Hematopoietic multipotent progenitor cell treated with erythropoietin and hydrocortisone succinate and interleukin-3 and kit ligand, for 6 days (in vitro differentiated cells): ENCODE data around the gene EP400.
A peak's percentile ranks its signal among the peaks of the same experiment; 100 is the strongest.
"Not testable (repeated sequence)": the region's sequence is repeated elsewhere in the genome, so short reads cannot be mapped to it uniquely, and the experiment has no call there.

Source experiments
- DNase-seq: peaks from one replicate; pipeline ENCODE4 v3.0.0-alpha.2; 2015

EP400 gene

GRCh38 chr12:132021031-132021871, 71.5 kb downstream of the EP400 start:
- no peak for DNase-seq

DNA sequence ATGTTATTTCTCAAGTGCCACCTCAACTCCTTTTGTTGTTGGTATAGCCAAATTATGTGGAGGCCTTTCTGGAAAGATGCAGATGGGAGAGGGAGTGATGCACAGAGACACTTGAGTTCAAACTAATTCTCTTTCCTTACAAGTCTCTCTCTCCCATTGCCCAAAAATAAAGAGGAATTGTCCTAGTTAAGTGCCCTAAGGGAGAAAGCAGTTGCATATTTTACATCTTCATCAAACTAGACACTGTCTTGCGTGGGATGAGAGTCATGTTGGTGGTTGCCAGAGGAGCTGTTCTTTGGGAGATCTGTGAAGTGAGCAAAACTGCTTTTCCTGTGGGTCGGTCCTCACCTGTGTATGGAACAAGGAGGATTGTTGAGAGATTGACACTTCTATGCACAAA, 72.2 kb downstream of the EP400 start:
- DNase-seq = no peak

- DNase-seq = no peak
These were observed 73.9 kb downstream of the EP400 start for GRCh38 chr12:132023658-132024057.

GRCh38 chr12:132024758-132025157, 75.0 kb downstream of the EP400 start:
- peak; percentile 12 for DNase-seq

GRCh38 chr12:132025526-132025925, 75.8 kb downstream of the EP400 start:
- DNase-seq = no peak

- DNase-seq = no peak
These were observed 76.5 kb downstream of the EP400 start for GRCh38 chr12:132026061-132026795.

DNA sequence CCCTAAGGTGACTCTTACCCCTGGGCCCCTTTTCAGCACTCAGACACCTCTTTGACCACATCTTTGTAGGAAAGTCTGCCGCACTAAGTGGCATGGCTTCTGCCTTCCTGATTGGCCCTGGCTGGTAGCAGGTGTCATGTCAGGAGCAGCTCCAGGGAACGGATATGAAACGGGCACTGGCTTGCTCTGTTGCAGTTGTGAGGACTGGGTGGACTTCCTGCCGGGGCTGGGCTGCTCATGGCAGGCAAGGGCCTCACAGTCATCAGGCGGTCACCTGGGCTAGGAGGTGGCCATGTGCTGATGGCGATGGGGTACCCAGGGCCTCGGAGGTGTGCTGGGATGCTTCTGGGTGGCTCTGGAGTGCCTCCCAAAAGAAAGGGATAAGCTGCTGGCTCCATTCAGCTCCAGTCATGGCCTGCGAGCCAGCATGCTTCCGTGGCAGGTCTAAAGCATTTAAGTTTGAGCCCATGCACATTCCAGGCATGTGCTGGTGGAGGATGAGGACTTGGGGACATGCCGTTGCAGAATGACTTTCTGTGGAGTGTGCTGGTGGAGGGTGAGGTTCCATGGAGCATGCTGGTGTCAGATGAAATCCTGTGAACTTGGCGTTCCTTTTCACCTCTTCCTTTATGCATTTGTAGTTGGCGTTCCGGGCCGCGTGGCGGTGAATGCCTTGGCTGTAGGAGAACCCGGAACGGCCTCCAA, 77.2 kb downstream of the EP400 start:
- DNase-seq = no peak

DNA sequence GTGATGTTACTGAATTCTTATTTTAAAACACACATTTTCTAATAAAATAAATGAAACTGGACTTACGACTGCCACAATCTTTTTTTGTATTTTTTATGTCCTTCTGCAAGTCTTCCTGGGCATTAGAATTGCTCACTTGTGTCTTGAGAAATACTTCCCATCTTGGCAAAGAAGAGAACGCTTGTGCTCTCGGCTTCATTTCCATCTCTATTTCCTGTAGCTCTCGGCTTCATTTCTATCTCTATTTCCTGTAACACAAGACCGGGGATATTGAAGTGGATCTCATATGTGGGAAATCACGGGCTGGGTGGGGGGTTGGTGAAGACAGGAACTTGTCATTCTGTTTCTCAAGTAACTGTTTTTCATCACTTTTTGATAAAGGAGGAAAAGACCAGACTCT, 77.9 kb downstream of the EP400 start:
- DNase-seq = no peak

DNA sequence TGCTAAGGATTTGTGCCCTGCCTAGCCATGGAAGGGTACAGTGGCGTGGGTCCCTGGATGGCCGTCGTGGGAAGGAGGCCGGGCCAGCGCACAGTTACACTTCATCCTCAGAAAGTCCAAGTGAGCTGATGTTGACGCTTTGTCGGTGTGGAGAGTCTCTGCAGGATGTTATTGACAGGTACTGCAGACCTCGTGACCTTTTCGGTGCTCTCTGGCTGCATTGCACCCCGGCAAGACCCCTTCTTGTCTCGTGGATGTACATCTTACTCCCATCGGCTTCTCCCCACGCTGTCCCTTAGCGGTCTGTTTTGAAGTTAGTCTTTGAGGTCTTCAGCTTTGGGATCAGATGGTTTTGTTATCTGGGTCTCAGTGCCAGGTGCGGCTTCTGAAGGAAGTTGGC, 78.4 kb downstream of the EP400 start:
- no peak for DNase-seq

- DNase-seq = no peak
These were observed 80.0 kb downstream of the EP400 start for GRCh38 chr12:132029503-132030300.

DNA sequence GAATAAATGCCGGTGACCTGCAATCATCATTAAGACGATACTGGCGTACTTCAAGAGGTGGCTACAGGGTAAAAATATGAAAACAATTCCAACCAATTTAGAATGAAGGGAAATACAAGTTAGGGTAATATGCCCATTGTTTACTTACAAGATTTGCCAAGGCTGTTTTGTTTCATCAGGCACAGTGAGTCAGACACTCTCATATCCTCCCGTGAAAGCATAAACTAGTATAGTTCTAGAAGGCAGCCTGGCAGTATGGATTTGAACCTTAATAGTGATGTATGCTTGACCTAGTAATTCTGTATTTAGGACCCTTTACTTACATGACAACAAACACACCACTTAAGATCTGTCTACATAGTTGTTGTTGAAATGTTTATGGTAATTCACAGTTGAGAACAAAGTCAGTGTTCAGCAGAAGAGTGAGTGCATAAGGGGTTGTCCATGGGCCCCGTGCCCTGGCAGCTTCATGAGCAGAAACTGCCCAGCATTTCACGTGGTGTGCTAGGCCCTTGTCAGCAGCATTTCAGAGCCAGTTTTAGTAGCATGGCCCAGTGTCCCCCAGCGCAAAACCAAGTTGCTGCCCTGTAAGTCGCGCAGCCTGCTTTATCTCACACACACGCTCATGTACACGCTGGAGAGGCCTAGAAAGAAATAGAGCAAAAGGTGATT, 80.8 kb downstream of the EP400 start:
- DNase-seq = no peak

GRCh38 chr12:132033627-132034026, 83.9 kb downstream of the EP400 start:
- no peak for DNase-seq

- no peak for DNase-seq
These were observed 86.4 kb downstream of the EP400 start for GRCh38 chr12:132036063-132036683.

GRCh38 chr12:132040906-132041606, 91.3 kb downstream of the EP400 start:
- DNase-seq = no peak

DNA sequence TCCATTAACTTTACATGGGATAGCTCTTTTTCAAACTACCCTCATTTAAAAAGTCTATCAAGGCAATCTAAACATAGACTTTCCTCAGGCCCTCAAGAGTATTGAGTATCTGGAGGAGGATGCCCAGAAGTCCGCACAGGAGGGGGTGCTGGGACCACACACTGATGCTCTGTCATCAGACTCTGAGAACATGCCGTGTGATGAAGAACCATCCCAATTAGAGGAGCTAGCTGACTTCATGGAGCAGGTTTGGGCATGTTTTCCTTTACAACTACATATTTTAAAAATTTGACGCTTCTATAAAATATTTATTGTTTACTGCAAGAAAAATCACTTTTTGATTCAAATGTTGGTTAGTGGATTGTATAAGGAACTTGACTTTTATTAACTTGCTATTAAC, 93.5 kb downstream of the EP400 start:
- DNase-seq = no peak

DNA sequence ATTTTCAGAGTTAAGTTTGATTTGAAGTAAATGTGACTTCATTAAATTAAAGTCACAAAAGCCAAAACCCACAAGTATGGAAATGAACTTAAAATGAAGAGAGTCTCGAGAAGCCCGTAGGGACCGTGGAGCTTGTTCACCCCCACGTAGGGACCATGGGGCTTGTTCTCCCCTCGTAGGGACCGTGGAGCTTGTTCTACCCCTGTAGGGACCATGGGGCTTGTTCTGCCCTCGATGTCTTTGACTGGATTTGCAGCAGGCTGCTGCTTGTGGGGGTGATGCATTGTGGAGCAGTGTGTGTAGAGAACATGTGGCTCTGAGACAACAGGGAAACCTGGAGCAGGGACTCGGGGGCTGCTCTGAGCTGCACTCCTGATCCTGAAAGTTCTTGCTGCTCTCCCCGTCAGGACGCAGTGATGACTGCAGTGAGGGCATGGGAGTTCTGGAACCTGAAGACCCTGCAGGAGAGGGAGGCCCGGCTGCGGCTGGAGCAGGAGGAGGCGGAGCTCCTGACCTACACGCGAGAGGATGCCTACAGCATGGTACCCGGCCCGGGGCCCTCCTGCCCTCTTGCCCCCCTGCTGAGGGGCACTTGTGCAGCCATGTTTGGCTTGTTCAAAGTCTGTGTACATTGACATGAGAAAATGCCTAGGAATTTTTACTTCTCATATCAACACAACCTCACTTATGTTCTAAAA, 94.2 kb downstream of the EP400 start:
- no peak for DNase-seq

DNA sequence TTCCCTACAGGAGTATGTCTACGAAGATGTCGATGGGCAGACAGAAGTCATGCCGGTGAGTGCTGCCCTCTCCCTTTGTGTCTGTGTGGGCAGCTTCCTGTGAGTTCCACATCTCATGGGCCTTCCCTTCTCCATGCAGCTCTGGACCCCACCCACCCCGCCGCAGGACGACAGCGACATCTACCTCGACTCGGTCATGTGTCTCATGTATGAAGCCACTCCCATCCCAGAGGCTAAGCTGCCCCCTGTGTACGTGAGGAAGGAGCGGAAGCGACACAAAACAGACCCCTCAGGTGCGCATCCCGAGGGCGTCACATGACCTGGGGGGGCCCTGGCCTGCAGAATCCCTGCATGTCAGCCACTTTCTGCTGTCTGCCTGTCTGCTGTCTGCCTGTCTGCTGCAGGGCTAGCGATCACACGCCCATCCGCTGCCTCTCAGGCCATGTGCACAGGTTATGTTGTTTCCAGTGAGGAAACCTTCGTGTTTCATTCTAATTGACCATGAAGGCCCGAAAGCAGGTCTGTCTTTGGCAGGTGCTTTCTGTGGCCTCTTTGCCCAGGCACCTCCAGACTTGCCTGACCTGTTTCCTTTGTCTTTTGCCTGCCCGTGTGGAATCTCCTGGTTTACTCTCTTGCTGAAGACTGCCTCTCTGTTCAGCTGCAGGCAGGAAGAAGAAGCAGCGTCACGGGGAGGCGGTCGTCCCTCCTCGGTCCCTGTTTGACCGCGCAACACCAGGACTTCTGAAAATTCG, 95.1 kb downstream of the EP400 start:
- DNase-seq = no peak

DNA sequence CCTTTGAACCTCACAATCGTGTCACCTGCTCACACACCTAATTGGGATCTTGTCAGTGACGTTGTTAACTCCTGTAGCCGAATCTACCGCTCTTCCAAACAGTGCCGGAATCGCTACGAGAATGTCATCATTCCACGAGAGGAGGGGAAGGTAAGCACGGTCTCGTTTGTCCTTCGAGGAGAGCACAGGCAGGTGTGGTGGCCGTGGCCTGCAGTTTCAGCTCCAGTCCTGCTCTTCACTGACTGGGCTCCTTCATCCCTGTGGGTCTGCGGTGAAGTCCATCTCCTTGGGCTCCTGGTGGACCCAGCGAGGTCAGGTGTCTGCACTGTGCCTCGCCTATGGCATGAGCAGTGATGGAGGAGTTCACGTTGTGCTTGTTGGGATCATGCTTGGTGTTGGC, 96.0 kb downstream of the EP400 start:
- DNase-seq = no peak

GRCh38 chr12:132046561-132046960, 96.8 kb downstream of the EP400 start:
- DNase-seq = no peak

GRCh38 chr12:132047630-132048029, 97.9 kb downstream of the EP400 start:
- DNase-seq = not testable (repeated sequence)
